Fibroblast of skin of left quadriceps (primary cell): ENCODE results near the gene ST3GAL3.

Experiments used
- DNase-seq, 2 experiments: peaks; one replicate each; pipeline ENCODE4 v3.0.0-alpha.2; 2013; ENCODE audit warnings: low read depth in 2 of 2

The ST3GAL3 gene

GRCh38 chr1:43786201-43786958, 79.0 kb downstream of the ST3GAL3 start:
- no peak for DNase-seq

- DNase-seq, result no peak
Measured at GRCh38 chr1:43786960-43787359, 79.6 kb downstream of the ST3GAL3 start.

- no peak for DNase-seq
Measured at GRCh38 chr1:43789604-43790550, 82.5 kb downstream of the ST3GAL3 start.

- no peak for DNase-seq
Measured at GRCh38 chr1:43791243-43791642, 83.9 kb downstream of the ST3GAL3 start.

- DNase-seq, result peak; percentile 67 to 68
Measured at GRCh38 chr1:43796111-43796581, 88.8 kb downstream of the ST3GAL3 start.

GRCh38 chr1:43797891-43798290, 90.6 kb downstream of the ST3GAL3 start:
- no peak for DNase-seq

- DNase-seq, result peak in 1 of 2 experiments; percentile 37
Measured at GRCh38 chr1:43799656-43800635, 92.6 kb downstream of the ST3GAL3 start.

- no peak for DNase-seq
Measured at GRCh38 chr1:43800771-43801170, 93.4 kb downstream of the ST3GAL3 start.

- DNase-seq, result no peak
Measured at GRCh38 chr1:43801203-43801602, 93.9 kb downstream of the ST3GAL3 start.

GRCh38 chr1:43802356-43802980, 95.1 kb downstream of the ST3GAL3 start:
- no peak for DNase-seq

GRCh38 chr1:43803105-43803504, 95.8 kb downstream of the ST3GAL3 start:
- no peak for DNase-seq

GRCh38 chr1:43803646-43804045, 96.3 kb downstream of the ST3GAL3 start:
- DNase-seq, result no peak

GRCh38 chr1:43804569-43804968, 97.2 kb downstream of the ST3GAL3 start:
- DNase-seq, result no peak

- no peak for DNase-seq
Measured at GRCh38 chr1:43805340-43805739, 98.0 kb downstream of the ST3GAL3 start.

GRCh38 chr1:43806183-43806582, 98.8 kb downstream of the ST3GAL3 start:
- no peak for DNase-seq

- DNase-seq, result no peak
Measured at GRCh38 chr1:43809097-43809673, 101.8 kb downstream of the ST3GAL3 start.

GRCh38 chr1:43812579-43812978, 105.2 kb downstream of the ST3GAL3 start:
- no peak for DNase-seq

- no peak for DNase-seq
Measured at GRCh38 chr1:43814401-43814800, 107.1 kb downstream of the ST3GAL3 start.

GRCh38 chr1:43817304-43817939, 110.1 kb downstream of the ST3GAL3 start:
- no peak for DNase-seq

- DNase-seq, result no peak
Measured at GRCh38 chr1:43818691-43819090, 111.4 kb downstream of the ST3GAL3 start.
